Measurements from ENCODE around the gene MTUS2.

DNA sequence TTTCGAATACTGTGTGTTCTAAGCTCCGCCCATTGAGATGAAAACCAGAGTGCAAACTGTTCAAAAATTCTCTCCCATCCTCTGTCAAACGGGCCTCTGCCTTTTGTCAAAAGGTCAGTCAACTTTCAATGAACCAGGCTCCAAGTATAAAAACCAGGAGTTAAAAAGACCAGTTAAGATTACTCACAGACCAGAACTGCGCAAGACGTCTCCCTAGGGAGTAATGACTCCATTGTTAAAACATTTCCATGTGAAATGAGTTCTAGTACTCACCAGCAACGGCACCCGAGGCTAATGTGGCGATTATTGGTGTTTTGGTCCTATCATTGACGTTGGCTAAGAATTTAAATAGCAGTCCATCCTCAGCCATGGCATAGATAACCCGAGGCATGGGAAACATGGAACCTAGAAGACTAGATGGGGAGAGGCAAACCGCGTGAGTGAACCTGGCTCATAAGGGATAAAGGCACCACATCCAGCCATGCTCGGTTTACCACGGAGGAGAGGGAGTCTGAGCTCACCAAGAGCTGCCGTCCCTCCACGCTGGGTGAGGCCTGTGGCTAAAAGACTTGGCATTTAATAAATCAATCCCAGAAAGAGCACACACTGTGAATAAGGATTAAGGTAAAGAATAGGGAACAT is 702.0 kb downstream of the MTUS2 start:
- TF ChIP-seq, protein P1, sequence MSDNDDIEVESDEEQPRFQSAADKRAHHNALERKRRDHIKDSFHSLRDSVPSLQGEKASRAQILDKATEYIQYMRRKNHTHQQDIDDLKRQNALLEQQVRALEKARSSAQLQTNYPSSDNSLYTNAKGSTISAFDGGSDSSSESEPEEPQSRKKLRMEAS (IDR thresholded peaks at IDR 0.05): no peak
- TF ChIP-seq, protein P2, sequence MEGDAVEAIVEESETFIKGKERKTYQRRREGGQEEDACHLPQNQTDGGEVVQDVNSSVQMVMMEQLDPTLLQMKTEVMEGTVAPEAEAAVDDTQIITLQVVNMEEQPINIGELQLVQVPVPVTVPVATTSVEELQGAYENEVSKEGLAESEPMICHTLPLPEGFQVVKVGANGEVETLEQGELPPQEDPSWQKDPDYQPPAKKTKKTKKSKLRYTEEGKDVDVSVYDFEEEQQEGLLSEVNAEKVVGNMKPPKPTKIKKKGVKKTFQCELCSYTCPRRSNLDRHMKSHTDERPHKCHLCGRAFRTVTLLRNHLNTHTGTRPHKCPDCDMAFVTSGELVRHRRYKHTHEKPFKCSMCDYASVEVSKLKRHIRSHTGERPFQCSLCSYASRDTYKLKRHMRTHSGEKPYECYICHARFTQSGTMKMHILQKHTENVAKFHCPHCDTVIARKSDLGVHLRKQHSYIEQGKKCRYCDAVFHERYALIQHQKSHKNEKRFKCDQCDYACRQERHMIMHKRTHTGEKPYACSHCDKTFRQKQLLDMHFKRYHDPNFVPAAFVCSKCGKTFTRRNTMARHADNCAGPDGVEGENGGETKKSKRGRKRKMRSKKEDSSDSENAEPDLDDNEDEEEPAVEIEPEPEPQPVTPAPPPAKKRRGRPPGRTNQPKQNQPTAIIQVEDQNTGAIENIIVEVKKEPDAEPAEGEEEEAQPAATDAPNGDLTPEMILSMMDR (IDR thresholded peaks at IDR 0.05; ENCODE audit: control extremely low read depth in 1 of 3, insufficient read depth in 1 of 3, low read depth in 1 of 3, low read length in 3 of 3): no peak
